KMS-11 (cell line): ENCODE measurements around the gene PBX2.

Experiments used
- H2AFZ ChIP-seq: fragments of 200-600 bp; sonication (generic); 2 replicates; pipeline ENCODE4 v1.6.1; 2016; ENCODE audit warnings: antibody characterized with exemption, mixed run types, low read depth
- H3K27ac ChIP-seq: fragments of 200-600 bp; sonication (generic); 2 replicates; pipeline ENCODE4 v1.6.1; 2016; ENCODE audit warnings: mild to moderate bottlenecking, mixed run types
- H3K27me3 ChIP-seq: fragments of 200-600 bp; sonication (generic); 2 replicates; pipeline ENCODE4 v1.6.1; 2017; ENCODE audit warnings: mild to moderate bottlenecking, low read depth, mixed run types, moderate library complexity; ENCODE audit not compliant: insufficient read depth
- H3K36me3 ChIP-seq: fragments of 200-600 bp; sonication (generic); 2 replicates; pipeline ENCODE4 v1.6.1; 2017; ENCODE audit warnings: mild to moderate bottlenecking, mixed run types; ENCODE audit not compliant: insufficient read depth
- H3K4me1 ChIP-seq: fragments of 200-600 bp; sonication (generic); 2 replicates; pipeline ENCODE4 v1.6.1; 2016; ENCODE audit warnings: mild to moderate bottlenecking, low read depth, mixed run types; ENCODE audit not compliant: poor library complexity, severe bottlenecking
- H3K4me2 ChIP-seq: fragments of 200-600 bp; sonication (generic); 2 replicates; pipeline ENCODE4 v1.7.0; 2016; ENCODE audit warnings: mild to moderate bottlenecking, mixed run types
- H3K4me3 ChIP-seq: fragments of 200-600 bp; sonication (generic); IDR thresholded peaks from 2 replicates; pipeline ENCODE4 v1.6.1; 2017; ENCODE audit warnings: low read depth, low read length, mixed read lengths; ENCODE audit not compliant: insufficient read depth
- H3K79me2 ChIP-seq: fragments of 200-600 bp; sonication (generic); 2 replicates; pipeline ENCODE4 v1.6.1; 2016; ENCODE audit warnings: low read depth, mixed run types; ENCODE audit not compliant: insufficient read depth
- H3K9ac ChIP-seq: fragments of 200-600 bp; sonication (generic); 2 replicates; pipeline ENCODE4 v1.6.1; 2016; ENCODE audit warnings: mild to moderate bottlenecking, mixed run types
- H4K20me1 ChIP-seq: fragments of 200-600 bp; sonication (generic); 2 replicates; pipeline ENCODE4 v1.6.1; 2016; ENCODE audit warnings: mild to moderate bottlenecking, mixed run types; ENCODE audit not compliant: insufficient read depth
- CTCF ChIP-seq: fragments of 200-600 bp; sonication (generic); conservative IDR thresholded peaks from 2 replicates; pipeline ENCODE4 v1.6.1; 2017; ENCODE audit warnings: low read depth, mild to moderate bottlenecking, antibody characterized with exemption, low read length, moderate library complexity, mixed read lengths

The PBX2 gene

DNA sequence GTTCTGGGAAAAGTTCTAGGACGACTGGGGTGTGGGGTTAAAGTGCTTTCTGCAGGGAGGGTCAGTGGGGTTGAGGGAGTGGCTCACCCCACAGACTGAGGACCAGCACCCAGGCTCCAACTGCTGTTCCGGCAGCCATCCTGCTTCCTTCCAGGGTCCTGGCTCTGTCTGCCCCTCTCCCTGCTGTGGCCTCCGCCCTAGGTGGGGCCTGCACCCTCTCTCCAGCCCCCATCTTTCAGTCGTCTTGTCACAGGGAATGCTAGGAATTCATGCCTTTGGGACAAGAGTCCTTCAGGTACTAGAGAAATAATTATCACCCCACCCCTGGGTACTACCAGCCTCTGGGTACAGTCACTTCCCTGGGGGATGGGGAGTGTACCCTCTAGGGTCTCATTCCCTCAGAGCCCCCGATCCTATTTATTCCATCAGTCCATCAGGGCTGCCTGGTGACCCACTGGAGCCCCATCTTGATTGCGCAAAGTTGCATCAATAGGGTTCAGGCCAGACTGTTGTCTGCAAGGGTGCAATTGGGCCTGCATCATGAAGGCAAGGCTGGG lies 5.8 kb downstream of the PBX2 start, which contains the start of gene AGER:
TSS of gene AGER (minus strand) at position 170 of the 557 bp plus-strand sequence. CDS start at position 139, 31 bp downstream.
- H3K9ac ChIP-seq = no peak within 1 kb of the TSS
- no peaks in the 10 kb centered on the region for H4K20me1 ChIP-seq
- H2AFZ ChIP-seq = no peak within 1 kb of the TSS
- H3K36me3 ChIP-seq = no peaks in the 10 kb centered on the region
- no peak within 1 kb of the TSS for H3K4me3 ChIP-seq
- TF ChIP-seq CTCF = no peak
- no peak within 1 kb of the TSS for H3K4me2 ChIP-seq
- no peaks in the 10 kb centered on the region for H3K27me3 ChIP-seq
- H3K27ac ChIP-seq = no peak within 1 kb of the TSS
- peaks cover 10% of the 10 kb centered on the region for H3K4me1 ChIP-seq
- peaks cover 8% of the 10 kb centered on the region for H3K79me2 ChIP-seq

GRCh38 chr6:32183483-32184083 lies 6.4 kb downstream of the PBX2 start:
- Histone ChIP-seq H2AFZ (no peak overlapping the region), H3K4me1 (peaks cover 8% of the 10 kb centered on the region), H3K36me3 (no peaks in the 10 kb centered on the region), H3K4me2 (no peak overlapping the region), H3K27ac (no peak overlapping the region), H3K9ac (no peak overlapping the region), H3K4me3 (no peak overlapping the region), H3K79me2 (peaks cover 2% of the 10 kb centered on the region; the same call in 1 of the 2 replicates), H4K20me1 (no peaks in the 10 kb centered on the region), H3K27me3 (no peaks in the 10 kb centered on the region)
- no peak for TF ChIP-seq CTCF

DNA sequence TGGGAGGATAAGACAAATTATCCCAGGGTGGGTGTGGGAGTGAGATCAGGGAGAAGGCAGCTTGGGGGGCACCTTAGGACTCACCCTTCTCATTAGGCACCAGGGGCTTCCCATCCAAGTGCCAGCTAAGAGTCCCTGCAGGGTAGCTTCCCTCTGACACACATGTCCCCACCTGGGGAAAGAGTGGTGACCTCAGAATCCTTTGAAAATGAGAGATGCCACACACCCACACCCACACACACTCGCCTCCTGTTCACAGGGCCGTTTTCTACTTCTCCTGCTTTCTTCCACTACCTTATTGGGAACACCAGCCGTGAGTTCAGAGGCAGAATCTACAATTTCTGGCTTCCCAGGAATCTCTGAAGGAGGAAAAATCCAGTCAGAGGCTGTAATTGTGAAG lies 7.0 kb downstream of the PBX2 start:
- Histone ChIP-seq H3K27ac (no peak overlapping the region), H3K36me3 (no peaks in the 10 kb centered on the region), H3K4me1 (peaks cover 6% of the 10 kb centered on the region), H2AFZ (no peak overlapping the region), H3K79me2 (no peaks in the 10 kb centered on the region), H3K4me3 (no peak overlapping the region), H3K27me3 (no peaks in the 10 kb centered on the region), H3K9ac (no peak overlapping the region), H4K20me1 (no peaks in the 10 kb centered on the region), H3K4me2 (no peak overlapping the region)
- no peak for TF ChIP-seq CTCF

DNA sequence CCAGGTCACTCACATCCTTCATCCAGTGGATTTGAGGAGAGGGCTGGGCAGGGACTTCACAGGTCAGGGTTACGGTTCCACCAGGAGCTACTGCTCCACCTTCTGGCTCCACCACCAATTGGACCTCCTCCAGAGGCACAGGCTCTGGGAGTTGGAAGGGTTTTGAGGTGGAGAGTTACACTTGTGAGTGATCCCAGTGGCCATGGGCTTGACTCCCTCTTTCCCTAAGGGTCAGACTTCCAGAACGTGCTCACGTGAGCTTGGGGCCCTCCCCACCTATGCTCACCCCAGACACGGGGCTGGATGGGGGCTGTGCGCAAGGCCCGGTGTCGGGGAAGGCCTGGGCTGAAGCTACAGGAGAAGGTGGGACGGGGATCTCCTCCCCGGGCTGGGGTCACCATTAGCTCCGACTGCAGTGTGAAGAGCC lies 7.4 kb downstream of the PBX2 start:
- Histone ChIP-seq H3K27me3 (no peaks in the 10 kb centered on the region), H3K36me3 (no peaks in the 10 kb centered on the region), H3K79me2 (no peaks in the 10 kb centered on the region), H3K9ac (no peak overlapping the region), H3K4me1 (peaks cover 6% of the 10 kb centered on the region), H3K27ac (no peak overlapping the region), H3K4me3 (no peak overlapping the region), H3K4me2 (no peak overlapping the region), H2AFZ (no peak overlapping the region), H4K20me1 (no peaks in the 10 kb centered on the region)
- no peak for TF ChIP-seq CTCF
